SU-DHL-6 (cell line): ENCODE data around the gene IGSF11.

ENCODE experiments used
- H2AFZ ChIP-seq: fragments of 200-600 bp; sonication (generic); 2 replicates; pipeline ENCODE4 v1.6.1; 2014; ENCODE audit warnings: low read depth, mild to moderate bottlenecking, moderate library complexity, mixed read lengths, antibody characterized with exemption, low read length; ENCODE audit not compliant: severe bottlenecking
- H3F3A ChIP-seq: fragments of 200-600 bp; shearing (Covaris generic); 2 replicates; pipeline ENCODE4 v1.6.0; 2016; ENCODE audit warnings: antibody characterized with exemption, mild to moderate bottlenecking; ENCODE audit not compliant: insufficient read depth
- H3K27ac ChIP-seq: fragments of 200-600 bp; sonication (generic); 2 replicates; pipeline ENCODE4 v1.5.1; 2016; ENCODE audit warnings: low read depth, mild to moderate bottlenecking, low read length, moderate library complexity, mixed read lengths
- H3K27me3 ChIP-seq: fragments of 200-600 bp; sonication (generic), shearing (Covaris generic); 2 replicates; pipeline ENCODE4 v1.6.0; 2014; ENCODE audit warnings: mild to moderate bottlenecking, low read length
- H3K36me3 ChIP-seq: fragments of 200-600 bp; sonication (generic); 2 replicates; pipeline ENCODE4 v1.6.1; 2014; ENCODE audit warnings: mild to moderate bottlenecking, low read length, mixed read lengths
- H3K4me2 ChIP-seq: fragments of 300-600, 200-600 bp; shearing (Covaris generic), sonication (generic); 2 replicates; pipeline ENCODE4 v1.6.0; 2014; ENCODE audit warnings: low read length, low read depth, mild to moderate bottlenecking; ENCODE audit not compliant: poor library complexity, severe bottlenecking
- H3K4me3 ChIP-seq: fragments of 200-600 bp; sonication (generic); 2 replicates; pipeline ENCODE4 v1.5.1; 2014; ENCODE audit warnings: antibody characterized with exemption, low read length, mild to moderate bottlenecking, mixed read lengths; ENCODE audit not compliant: insufficient read depth, poor library complexity, severe bottlenecking
- H3K79me2 ChIP-seq: fragments of 200-600 bp; sonication (generic); 2 replicates; pipeline ENCODE4 v1.6.1; 2014; ENCODE audit warnings: mild to moderate bottlenecking, low read length, moderate library complexity; ENCODE audit not compliant: insufficient read depth
- H3K9ac ChIP-seq: fragments of 200-600 bp; sonication (generic); 2 replicates; pipeline ENCODE4 v1.7.0; 2014; ENCODE audit warnings: mild to moderate bottlenecking, low read length
- H3K9me2 ChIP-seq: fragments of 200-600 bp; sonication (generic); replicated peaks from 2 replicates; pipeline ENCODE4 v1.6.1; 2014; ENCODE audit warnings: low read length; ENCODE audit not compliant: insufficient read depth
- H3K9me3 ChIP-seq: fragments of 200-600 bp; sonication (generic); 2 replicates; pipeline ENCODE4 v1.6.1; 2014; ENCODE audit warnings: low read length, mixed read lengths; ENCODE audit not compliant: insufficient read depth
- H4K20me1 ChIP-seq: fragments of 200-600 bp; sonication (generic); 2 replicates; pipeline ENCODE4 v1.6.1; 2014; ENCODE audit warnings: low read depth, mild to moderate bottlenecking, antibody characterized with exemption, low read length, moderate library complexity, mixed read lengths
- CTCF ChIP-seq: fragments of 200-600 bp; sonication (generic); IDR thresholded peaks from one replicate; pipeline ENCODE4 v1.5.1; 2017; ENCODE audit warnings: antibody characterized with exemption, mild to moderate bottlenecking, low read length, moderate library complexity; ENCODE audit not compliant: insufficient read depth, poor library complexity, severe bottlenecking
- EZH2phosphoT487 ChIP-seq: fragments of 200-600 bp; sonication (generic), shearing (Covaris generic); conservative IDR thresholded peaks from 2 replicates; pipeline ENCODE4 v1.6.1; 2018; ENCODE audit warnings: mild to moderate bottlenecking, antibody characterized with exemption, low read length, moderate library complexity, mixed read lengths

The IGSF11 gene

GRCh38 chr3:119042162-119042561, 7.5 kb upstream of the IGSF11 start:
- no peaks in the 10 kb centered on the region for H4K20me1 ChIP-seq
- TF ChIP-seq CTCF: no peak
- no peak for TF ChIP-seq EZH2phosphoT487
- H3K9me2 ChIP-seq: no peaks in the 10 kb centered on the region
- no peaks in the 10 kb centered on the region for H3K27me3 ChIP-seq
- H3K4me3 ChIP-seq: no peak overlapping the region
- no peak overlapping the region for H2AFZ ChIP-seq
- H3K27ac ChIP-seq: no peak overlapping the region
- H3K36me3 ChIP-seq: no peaks in the 10 kb centered on the region
- H3K79me2 ChIP-seq: no peaks in the 10 kb centered on the region
- H3K4me2 ChIP-seq: no peak overlapping the region
- no peaks in the 10 kb centered on the region for H3F3A ChIP-seq
- peaks cover 4% of the 10 kb centered on the region; the same call in 1 of the 2 replicates for H3K9me3 ChIP-seq
- no peak overlapping the region for H3K9ac ChIP-seq

- no peaks in the 10 kb centered on the region for H3K9me3 ChIP-seq
- peak; percentile 29 for TF ChIP-seq CTCF
- no peak for TF ChIP-seq EZH2phosphoT487
- H3K27ac ChIP-seq: no peak overlapping the region
- H3K36me3 ChIP-seq: no peaks in the 10 kb centered on the region
- peak overlapping the region; percentile 43 for H3K4me3 ChIP-seq
- peak overlapping the region; percentile 50 for H3K4me2 ChIP-seq
- no peak overlapping the region for H3K9ac ChIP-seq
- H3K27me3 ChIP-seq: no peaks in the 10 kb centered on the region
- H3K9me2 ChIP-seq: no peaks in the 10 kb centered on the region
- no peaks in the 10 kb centered on the region for H3K79me2 ChIP-seq
- no peak overlapping the region for H2AFZ ChIP-seq
- H4K20me1 ChIP-seq: no peaks in the 10 kb centered on the region
- H3F3A ChIP-seq: no peaks in the 10 kb centered on the region
These were observed 334 bp upstream of the IGSF11 start for GRCh38 chr3:119035014-119035346.

DNA sequence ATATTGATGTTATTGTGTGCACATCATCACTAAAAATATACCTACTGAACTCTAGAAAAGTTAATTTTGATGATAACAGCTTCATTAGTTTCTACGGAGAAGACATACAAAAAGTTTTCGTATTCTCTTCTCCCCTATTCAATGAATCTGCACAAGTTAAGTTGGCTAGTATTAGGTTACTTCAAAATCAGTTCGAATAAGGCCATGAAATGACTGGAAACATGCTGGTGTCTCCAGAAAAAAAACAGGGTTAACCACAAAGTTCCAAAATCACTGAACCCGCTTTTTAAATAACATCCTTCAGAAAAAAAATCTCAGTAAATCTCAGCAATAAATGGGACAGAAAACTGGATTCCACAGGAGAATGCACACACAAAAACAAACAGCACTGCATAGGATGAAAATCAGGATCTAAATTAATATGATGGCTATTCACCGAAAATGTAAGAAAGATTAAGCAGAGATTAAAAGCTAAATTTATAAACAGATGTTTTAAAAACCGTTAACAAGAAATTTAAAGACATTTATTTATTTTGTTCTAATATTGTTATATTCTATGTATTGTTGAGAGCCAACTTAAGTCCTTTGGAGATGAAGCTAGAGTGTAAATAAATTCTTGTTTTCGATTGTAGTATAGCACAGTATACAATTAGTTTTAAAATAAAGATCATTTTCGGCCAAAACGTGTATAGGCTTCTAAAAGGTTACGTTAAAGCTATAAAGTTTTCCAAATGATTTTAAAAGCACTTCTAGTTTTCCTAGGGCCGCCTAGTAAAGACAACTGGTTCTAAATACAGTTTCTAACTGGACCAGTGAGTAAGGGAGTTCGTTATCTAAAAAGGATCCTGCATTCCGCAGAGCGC, 1.0 kb downstream of the IGSF11 start:
- no peaks in the 10 kb centered on the region for H3K36me3 ChIP-seq
- no peaks in the 10 kb centered on the region for H3K79me2 ChIP-seq
- no peaks in the 10 kb centered on the region for H3K9me3 ChIP-seq
- H3F3A ChIP-seq: no peaks in the 10 kb centered on the region
- no peaks in the 10 kb centered on the region for H3K27me3 ChIP-seq
- peak overlapping the region; percentile 39 for H2AFZ ChIP-seq
- peak overlapping the region; percentile 50 for H3K4me2 ChIP-seq
- no peak for TF ChIP-seq CTCF
- TF ChIP-seq EZH2phosphoT487: no peak
- no peaks in the 10 kb centered on the region for H3K9me2 ChIP-seq
- no peak overlapping the region for H3K4me3 ChIP-seq
- H4K20me1 ChIP-seq: no peaks in the 10 kb centered on the region
- H3K27ac ChIP-seq: no peak overlapping the region
- no peak overlapping the region for H3K9ac ChIP-seq
